KOPT-K1 (cell line): ENCODE results near the gene TAF4B.

ENCODE experiments used
- H3K27ac ChIP-seq: fragments of 200-600 bp; sonication (generic); 2 replicates; pipeline ENCODE4 v1.5.1; 2016; ENCODE audit warnings: antibody characterized with exemption, mild to moderate bottlenecking, low read depth, low read length; ENCODE audit not compliant: poor library complexity, severe bottlenecking
- H3K36me3 ChIP-seq: fragments of 200-600 bp; sonication (generic); 2 replicates; pipeline ENCODE4 v1.5.1; 2017; ENCODE audit warnings: antibody characterized with exemption, mild to moderate bottlenecking, low read length, moderate library complexity; ENCODE audit not compliant: insufficient read depth
- H3K9me3 ChIP-seq: fragments of 200-600 bp; sonication (generic); 2 replicates; pipeline ENCODE4 v1.5.1; 2017; ENCODE audit warnings: antibody characterized with exemption, low read length, mild to moderate bottlenecking; ENCODE audit not compliant: insufficient read depth, poor library complexity, severe bottlenecking

The TAF4B gene

GRCh38 chr18:26407736-26408601 lies 181.7 kb downstream of the TAF4B start:
- Histone ChIP-seq H3K9me3 (no peaks in the 10 kb centered on the region), H3K36me3 (no peaks in the 10 kb centered on the region), H3K27ac (no peak overlapping the region)

- Histone ChIP-seq H3K9me3 (no peaks in the 10 kb centered on the region), H3K36me3 (no peaks in the 10 kb centered on the region), H3K27ac (no peak overlapping the region)
Measured at GRCh38 chr18:26409091-26409490, 182.8 kb downstream of the TAF4B start.

GRCh38 chr18:26414901-26415440 lies 188.7 kb downstream of the TAF4B start:
- no peaks in the 10 kb centered on the region for H3K36me3 ChIP-seq
- H3K27ac ChIP-seq: no peak overlapping the region
- no peaks in the 10 kb centered on the region for H3K9me3 ChIP-seq

GRCh38 chr18:26415631-26416030 lies 189.4 kb downstream of the TAF4B start:
- H3K9me3 ChIP-seq: no peaks in the 10 kb centered on the region
- no peaks in the 10 kb centered on the region for H3K36me3 ChIP-seq
- H3K27ac ChIP-seq: no peak overlapping the region

- Histone ChIP-seq H3K36me3 (no peaks in the 10 kb centered on the region), H3K9me3 (no peaks in the 10 kb centered on the region), H3K27ac (no peak overlapping the region)
Measured at GRCh38 chr18:26416652-26417150, 190.5 kb downstream of the TAF4B start.

- Histone ChIP-seq H3K27ac (no peak overlapping the region), H3K36me3 (no peaks in the 10 kb centered on the region), H3K9me3 (no peaks in the 10 kb centered on the region)
Measured at GRCh38 chr18:26417190-26417589, 190.9 kb downstream of the TAF4B start.

GRCh38 chr18:26418225-26418624 lies 192.0 kb downstream of the TAF4B start:
- Histone ChIP-seq H3K36me3 (no peaks in the 10 kb centered on the region), H3K27ac (no peak overlapping the region), H3K9me3 (no peaks in the 10 kb centered on the region)

- H3K27ac ChIP-seq: no peak overlapping the region
- H3K9me3 ChIP-seq: no peaks in the 10 kb centered on the region
- H3K36me3 ChIP-seq: no peaks in the 10 kb centered on the region
Measured at GRCh38 chr18:26419746-26420145, 193.5 kb downstream of the TAF4B start.

GRCh38 chr18:26421503-26421902 lies 195.3 kb downstream of the TAF4B start:
- Histone ChIP-seq H3K27ac (no peak overlapping the region), H3K36me3 (no peaks in the 10 kb centered on the region), H3K9me3 (no peaks in the 10 kb centered on the region)

GRCh38 chr18:26421931-26422330 lies 195.7 kb downstream of the TAF4B start:
- Histone ChIP-seq H3K9me3 (no peaks in the 10 kb centered on the region), H3K36me3 (no peaks in the 10 kb centered on the region), H3K27ac (no peak overlapping the region)

GRCh38 chr18:26422472-26423162 lies 196.4 kb downstream of the TAF4B start:
- no peak overlapping the region for H3K27ac ChIP-seq
- no peaks in the 10 kb centered on the region for H3K36me3 ChIP-seq
- no peaks in the 10 kb centered on the region for H3K9me3 ChIP-seq

GRCh38 chr18:26424428-26425147 lies 198.3 kb downstream of the TAF4B start:
- H3K9me3 ChIP-seq: no peaks in the 10 kb centered on the region
- no peaks in the 10 kb centered on the region for H3K36me3 ChIP-seq
- no peak overlapping the region for H3K27ac ChIP-seq

GRCh38 chr18:26425148-26425531 lies 198.9 kb downstream of the TAF4B start:
- H3K27ac ChIP-seq: no peak overlapping the region
- H3K9me3 ChIP-seq: no peaks in the 10 kb centered on the region
- H3K36me3 ChIP-seq: no peaks in the 10 kb centered on the region

- H3K36me3 ChIP-seq: no peaks in the 10 kb centered on the region
- H3K9me3 ChIP-seq: no peaks in the 10 kb centered on the region
- H3K27ac ChIP-seq: no peak overlapping the region
Measured at GRCh38 chr18:26429535-26430226, 203.4 kb downstream of the TAF4B start.
